GM21526 (cell line): ENCODE measurements around the gene NFKBIL1.
"Not testable (repeated sequence)": the region's sequence is repeated elsewhere in the genome, so short reads cannot be mapped to it uniquely, and the experiment has no call there.

Source experiments
- ATAC-seq: cut with Tn5 transposase; IDR thresholded peaks from one replicate; pipeline ENCODE4 v1.9.1; 2021; ENCODE audit warnings: moderate library complexity; ENCODE audit not compliant: unreplicated experiment, low FRiP score

Gene NFKBIL1

GRCh38 chr6:31546958-31547726, at the start of gene NFKBIL1:
NFKBIL1 (plus strand) TSS chr6:31547608; CDS start chr6:31547695, 87 bp downstream.
- ATAC-seq = peak; percentile 49

GRCh38 chr6:31498748-31499147, 48.7 kb upstream of the NFKBIL1 start:
- no peak for ATAC-seq

- ATAC-seq = not testable (repeated sequence)
Observed at GRCh38 chr6:31499648-31500047, 47.8 kb upstream of the NFKBIL1 start.

GRCh38 chr6:31502586-31502985, 44.8 kb upstream of the NFKBIL1 start:
- ATAC-seq = no peak

- ATAC-seq = not testable (repeated sequence)
Observed at GRCh38 chr6:31509036-31509435, 38.4 kb upstream of the NFKBIL1 start.

GRCh38 chr6:31510007-31510406, 37.4 kb upstream of the NFKBIL1 start:
- ATAC-seq = no peak

- ATAC-seq = no peak
Observed at GRCh38 chr6:31513456-31514165, 33.8 kb upstream of the NFKBIL1 start.

- ATAC-seq = no peak
Observed at GRCh38 chr6:31521835-31522234, 25.6 kb upstream of the NFKBIL1 start.

GRCh38 chr6:31525553-31525931, 21.9 kb upstream of the NFKBIL1 start:
- no peak for ATAC-seq

- ATAC-seq = no peak
Observed at GRCh38 chr6:31525932-31526591, 21.3 kb upstream of the NFKBIL1 start.

- no peak for ATAC-seq
Observed at GRCh38 chr6:31528307-31528777, 19.1 kb upstream of the NFKBIL1 start.

GRCh38 chr6:31528821-31529328, 18.5 kb upstream of the NFKBIL1 start, which contains the start of gene MCCD1:
MCCD1 (plus strand) TSS chr6:31528962; CDS start chr6:31529015, 53 bp downstream.
- ATAC-seq = no peak

GRCh38 chr6:31529329-31530150, 17.9 kb upstream of the NFKBIL1 start:
- no peak for ATAC-seq

GRCh38 chr6:31530659-31531058, 16.7 kb upstream of the NFKBIL1 start:
- no peak for ATAC-seq

- ATAC-seq = no peak
Observed at GRCh38 chr6:31531162-31531561, 16.2 kb upstream of the NFKBIL1 start.

GRCh38 chr6:31531771-31532643, 15.4 kb upstream of the NFKBIL1 start:
- no peak for ATAC-seq

- no peak for ATAC-seq
Observed at GRCh38 chr6:31532644-31533454, 14.6 kb upstream of the NFKBIL1 start.

- no peak for ATAC-seq
Observed at GRCh38 chr6:31533455-31533841, 14.0 kb upstream of the NFKBIL1 start.
